GM12873 (cell line): ENCODE results near the gene PGGHG.

ENCODE experiments used
- TF ChIP-seq, protein P1 (sequence below): IDR thresholded peaks from 2 replicates; pipeline ENCODE4 v1.5.1; 2012; ENCODE audit warnings: low read depth, mild to moderate bottlenecking, moderate library complexity, low read length, control low read depth; ENCODE audit not compliant: insufficient read depth; ENCODE audit errors: missing control alignments

PGGHG gene

DNA sequence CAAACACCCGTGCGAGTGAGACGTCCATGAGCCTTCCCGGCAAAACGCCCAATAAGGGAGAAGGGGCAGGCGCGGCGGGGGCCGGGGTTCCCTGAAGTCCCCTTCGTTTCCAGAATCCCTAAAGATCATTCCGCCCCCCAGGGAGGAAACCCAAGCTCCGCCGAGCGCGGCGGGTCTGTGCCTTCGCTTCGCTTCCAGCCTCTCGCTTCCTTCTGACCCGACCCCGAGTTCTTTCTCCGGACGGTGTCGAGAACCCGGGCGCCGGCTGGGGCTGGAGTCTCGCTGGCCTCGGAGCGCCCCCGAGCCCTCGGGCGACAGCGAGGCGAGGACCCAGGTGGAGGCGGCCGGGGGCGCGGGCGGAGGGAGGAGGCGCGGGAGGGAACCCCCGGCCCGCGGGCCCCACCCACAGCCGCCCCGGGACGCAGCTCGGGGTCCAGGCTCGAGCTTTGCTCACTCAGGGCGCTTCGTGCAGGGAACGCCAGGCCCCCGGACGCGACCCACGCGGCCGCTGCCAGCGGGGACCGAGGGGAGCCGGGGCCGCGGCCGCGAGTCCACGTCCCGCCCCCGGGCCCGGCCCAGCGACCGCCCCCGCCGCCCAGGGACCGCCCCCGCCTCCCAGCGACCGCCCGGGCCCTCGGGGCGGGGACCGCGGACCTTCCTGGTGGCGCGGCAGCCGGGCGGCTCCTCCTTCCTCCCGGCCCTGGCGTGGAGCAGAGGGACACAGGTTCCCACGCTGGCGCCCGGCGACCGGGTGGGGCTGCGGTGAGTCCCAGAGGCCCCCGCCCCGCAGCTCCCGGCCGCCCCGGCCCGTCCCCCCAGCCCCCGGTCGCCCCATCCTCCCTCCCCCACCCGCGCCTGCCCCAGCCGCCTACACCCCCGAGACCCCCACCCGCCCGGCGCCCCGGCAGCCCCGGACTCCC is at the start of gene PGGHG:
TSS of gene PGGHG (plus strand) at position 649 of the 920 bp plus-strand sequence. CDS start 691 bp downstream, outside the sequence.
- TF ChIP-seq, protein P1, sequence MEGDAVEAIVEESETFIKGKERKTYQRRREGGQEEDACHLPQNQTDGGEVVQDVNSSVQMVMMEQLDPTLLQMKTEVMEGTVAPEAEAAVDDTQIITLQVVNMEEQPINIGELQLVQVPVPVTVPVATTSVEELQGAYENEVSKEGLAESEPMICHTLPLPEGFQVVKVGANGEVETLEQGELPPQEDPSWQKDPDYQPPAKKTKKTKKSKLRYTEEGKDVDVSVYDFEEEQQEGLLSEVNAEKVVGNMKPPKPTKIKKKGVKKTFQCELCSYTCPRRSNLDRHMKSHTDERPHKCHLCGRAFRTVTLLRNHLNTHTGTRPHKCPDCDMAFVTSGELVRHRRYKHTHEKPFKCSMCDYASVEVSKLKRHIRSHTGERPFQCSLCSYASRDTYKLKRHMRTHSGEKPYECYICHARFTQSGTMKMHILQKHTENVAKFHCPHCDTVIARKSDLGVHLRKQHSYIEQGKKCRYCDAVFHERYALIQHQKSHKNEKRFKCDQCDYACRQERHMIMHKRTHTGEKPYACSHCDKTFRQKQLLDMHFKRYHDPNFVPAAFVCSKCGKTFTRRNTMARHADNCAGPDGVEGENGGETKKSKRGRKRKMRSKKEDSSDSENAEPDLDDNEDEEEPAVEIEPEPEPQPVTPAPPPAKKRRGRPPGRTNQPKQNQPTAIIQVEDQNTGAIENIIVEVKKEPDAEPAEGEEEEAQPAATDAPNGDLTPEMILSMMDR: no peak

GRCh38 chr11:240315-240714 is 48.6 kb upstream of the PGGHG start:
- TF ChIP-seq, protein P1: no peak

DNA sequence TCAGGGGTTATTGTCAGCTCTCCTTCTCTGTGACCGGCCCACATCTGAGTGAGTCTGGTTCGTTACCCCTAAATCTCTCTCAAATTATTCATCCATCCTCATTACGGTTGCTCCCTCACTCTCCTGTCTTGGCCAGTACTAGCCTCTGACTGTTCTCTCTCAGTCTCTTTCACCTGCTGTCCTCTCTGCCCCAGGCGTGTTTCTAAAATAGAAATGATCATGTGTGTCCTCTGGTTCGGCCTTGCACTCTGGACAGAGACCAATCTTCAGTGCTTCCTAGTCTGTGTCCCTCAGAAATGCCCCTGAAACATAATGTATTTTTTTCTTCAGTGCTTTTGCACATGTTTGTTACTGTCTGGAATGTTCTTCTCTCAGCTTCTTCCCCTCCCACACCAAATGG is 47.3 kb upstream of the PGGHG start:
- TF ChIP-seq, protein P1: no peak

DNA sequence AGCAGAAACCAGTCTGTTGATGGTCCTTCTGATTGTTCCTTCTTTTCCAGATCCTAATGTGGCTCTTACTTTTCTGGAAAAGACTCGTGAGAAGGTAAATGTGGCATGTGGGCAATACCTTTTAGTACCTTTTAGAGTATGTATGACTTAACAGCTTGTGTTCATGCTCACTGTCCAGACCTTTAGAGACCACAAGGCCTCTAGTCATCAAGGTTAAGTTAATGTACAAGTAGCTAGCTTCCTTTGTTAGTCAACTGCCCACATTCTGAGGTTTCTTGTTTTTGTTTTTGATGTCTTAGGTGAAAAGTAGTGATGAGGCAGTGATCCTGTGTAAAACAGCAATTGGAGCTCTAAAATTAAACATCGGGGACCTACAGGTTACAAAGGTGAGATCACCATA is 44.5 kb upstream of the PGGHG start:
- TF ChIP-seq, protein P1: no peak

GRCh38 chr11:249062-249461 is 39.9 kb upstream of the PGGHG start:
- TF ChIP-seq, protein P1: no peak

DNA sequence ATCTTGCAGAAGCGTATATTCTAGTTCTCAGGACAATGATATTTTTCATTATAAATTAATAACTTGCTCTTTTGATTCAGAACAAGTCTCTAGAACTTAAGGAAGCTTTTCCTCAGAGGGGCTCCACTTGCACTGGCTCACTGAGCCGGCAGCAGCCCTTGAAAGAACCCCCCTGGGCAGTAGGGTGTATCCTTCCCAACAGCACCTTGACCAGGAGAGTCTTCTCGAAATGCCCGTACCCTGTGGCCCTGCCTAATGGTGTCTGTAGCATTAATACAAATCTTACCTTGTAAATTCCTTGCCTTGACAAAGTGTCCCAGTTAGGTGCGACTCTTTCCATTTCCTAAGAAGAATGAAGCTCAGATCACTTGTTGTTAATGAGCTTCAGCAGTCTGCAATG is 38.7 kb upstream of the PGGHG start:
- TF ChIP-seq, protein P1: no peak

GRCh38 chr11:250740-251299 is 38.1 kb upstream of the PGGHG start:
- TF ChIP-seq, protein P1: peak; percentile 83
